AG09319 (cell line): ENCODE results near the gene STPG2.

Experiments
- DNase-seq: peaks from one replicate; pipeline ENCODE4 v3.0.0-alpha.2; 2010; ENCODE audit warnings: low read depth; ENCODE audit errors: extremely low read depth
- TF ChIP-seq, protein P1 (sequence below): IDR thresholded peaks from 2 replicates; pipeline ENCODE4 v1.5.1; 2011; ENCODE audit warnings: low read depth, mild to moderate bottlenecking, inconsistent platforms, low read length, moderate library complexity

The STPG2 gene

DNA sequence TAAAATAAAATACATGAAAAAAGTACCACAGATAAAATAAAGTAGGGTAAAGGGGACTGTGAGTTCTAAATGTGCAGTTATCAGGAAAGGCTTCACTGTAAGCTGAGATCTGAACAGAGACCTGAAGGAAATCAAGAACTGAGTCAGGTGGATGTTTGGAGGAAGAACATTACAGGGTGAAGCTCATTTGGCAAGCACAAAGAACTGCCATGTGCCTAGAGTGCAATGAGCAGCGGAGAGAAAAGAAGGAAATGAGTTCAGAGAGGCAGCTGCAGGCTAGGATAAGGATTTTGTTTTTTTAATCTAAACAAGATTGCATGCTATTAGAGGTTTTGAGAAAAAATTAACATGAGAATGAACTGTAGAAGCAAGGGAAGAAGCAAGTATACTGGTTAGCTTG, 373.1 kb downstream of the STPG2 start:
- TF ChIP-seq, protein P1, sequence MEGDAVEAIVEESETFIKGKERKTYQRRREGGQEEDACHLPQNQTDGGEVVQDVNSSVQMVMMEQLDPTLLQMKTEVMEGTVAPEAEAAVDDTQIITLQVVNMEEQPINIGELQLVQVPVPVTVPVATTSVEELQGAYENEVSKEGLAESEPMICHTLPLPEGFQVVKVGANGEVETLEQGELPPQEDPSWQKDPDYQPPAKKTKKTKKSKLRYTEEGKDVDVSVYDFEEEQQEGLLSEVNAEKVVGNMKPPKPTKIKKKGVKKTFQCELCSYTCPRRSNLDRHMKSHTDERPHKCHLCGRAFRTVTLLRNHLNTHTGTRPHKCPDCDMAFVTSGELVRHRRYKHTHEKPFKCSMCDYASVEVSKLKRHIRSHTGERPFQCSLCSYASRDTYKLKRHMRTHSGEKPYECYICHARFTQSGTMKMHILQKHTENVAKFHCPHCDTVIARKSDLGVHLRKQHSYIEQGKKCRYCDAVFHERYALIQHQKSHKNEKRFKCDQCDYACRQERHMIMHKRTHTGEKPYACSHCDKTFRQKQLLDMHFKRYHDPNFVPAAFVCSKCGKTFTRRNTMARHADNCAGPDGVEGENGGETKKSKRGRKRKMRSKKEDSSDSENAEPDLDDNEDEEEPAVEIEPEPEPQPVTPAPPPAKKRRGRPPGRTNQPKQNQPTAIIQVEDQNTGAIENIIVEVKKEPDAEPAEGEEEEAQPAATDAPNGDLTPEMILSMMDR: no peak
- DNase-seq: no peak

DNA sequence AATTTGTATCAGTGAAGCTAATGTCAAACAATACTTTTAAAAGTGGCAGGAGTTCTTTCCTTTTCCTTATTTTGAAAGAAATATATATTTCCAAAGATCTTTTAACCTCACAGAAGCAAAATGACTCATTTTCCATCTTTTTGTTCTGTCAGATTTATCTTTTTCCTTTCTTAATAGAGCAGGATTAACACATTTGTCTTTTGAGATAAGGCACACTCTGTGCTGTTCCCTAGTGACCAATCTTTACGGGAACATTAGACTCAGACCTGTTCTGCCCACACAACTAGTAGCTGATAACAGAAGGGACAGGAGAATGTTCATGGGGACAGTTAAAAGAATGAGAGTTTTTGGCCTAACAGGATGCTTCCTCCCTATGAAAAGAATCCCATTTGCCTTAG, 381.2 kb downstream of the STPG2 start:
- DNase-seq: no peak
- TF ChIP-seq, protein P1: no peak

DNA sequence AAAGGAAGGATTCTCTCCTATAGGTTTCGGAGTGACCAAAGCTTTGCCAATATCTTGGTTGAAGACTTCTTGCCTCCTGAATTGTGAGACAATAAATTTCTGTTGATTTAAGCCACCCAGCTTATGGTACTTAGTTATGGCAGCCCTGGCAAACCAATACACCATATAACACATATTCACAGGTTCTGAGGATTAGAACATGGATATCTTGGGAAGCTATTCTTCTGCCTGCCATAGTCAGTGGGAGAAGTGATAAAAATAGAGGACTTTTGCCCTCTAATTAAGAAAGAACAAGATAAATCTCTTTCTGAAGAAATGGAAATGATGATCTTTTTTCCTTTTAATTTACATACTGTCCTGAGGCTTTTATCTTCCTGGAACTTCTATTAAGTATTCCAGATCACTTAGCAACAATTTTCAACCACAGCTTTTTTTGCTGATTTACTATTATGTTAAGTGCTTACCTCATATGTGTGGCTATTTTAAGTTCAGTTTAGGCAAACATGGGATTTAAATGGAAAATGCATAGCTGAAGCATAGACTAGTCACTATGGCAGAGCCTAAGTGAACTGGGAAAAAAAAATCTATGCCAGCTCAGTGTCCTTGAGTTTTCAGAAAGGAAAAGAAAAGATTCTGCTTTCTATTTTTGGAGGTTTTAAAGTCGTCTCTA, 381.7 kb downstream of the STPG2 start:
- DNase-seq: no peak
- TF ChIP-seq, protein P1: no peak

DNA sequence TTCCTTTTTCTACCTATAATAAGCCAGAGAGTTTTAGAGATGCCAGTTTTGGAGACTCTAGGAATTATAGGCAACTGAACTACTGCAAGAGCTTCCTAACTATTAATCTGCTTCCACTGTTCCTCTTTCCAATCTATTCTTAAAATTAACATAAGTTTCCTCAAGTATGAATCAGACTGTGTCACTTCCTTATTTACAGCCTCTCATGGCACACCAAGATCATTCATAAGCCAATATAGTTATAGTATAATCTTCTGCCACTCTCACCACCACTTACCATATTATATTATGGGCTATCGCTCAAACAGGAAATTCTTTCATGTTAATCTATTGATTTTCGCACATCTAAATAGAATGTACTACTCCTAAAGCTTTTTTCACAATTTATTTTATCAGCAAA, 383.5 kb downstream of the STPG2 start:
- TF ChIP-seq, protein P1: no peak
- no peak for DNase-seq

DNA sequence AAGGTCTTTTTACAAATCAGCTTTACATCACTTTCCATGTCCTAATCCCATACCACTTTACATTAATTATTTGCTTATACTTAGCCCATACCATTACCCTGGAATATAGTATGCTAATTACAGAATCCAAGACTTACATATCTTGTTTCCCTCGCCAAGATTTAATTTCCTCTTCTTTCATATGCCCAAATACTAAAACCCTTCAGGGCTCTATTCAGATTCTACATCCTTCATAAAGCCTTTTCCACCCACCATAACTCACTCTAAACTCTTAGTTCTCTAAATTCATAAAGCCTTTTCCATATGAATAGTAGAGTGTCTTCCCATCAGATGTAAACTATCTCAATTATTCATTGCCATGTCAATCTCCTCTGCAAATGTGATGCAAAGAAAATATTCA, 390.7 kb downstream of the STPG2 start:
- TF ChIP-seq, protein P1: no peak
- no peak for DNase-seq

DNA sequence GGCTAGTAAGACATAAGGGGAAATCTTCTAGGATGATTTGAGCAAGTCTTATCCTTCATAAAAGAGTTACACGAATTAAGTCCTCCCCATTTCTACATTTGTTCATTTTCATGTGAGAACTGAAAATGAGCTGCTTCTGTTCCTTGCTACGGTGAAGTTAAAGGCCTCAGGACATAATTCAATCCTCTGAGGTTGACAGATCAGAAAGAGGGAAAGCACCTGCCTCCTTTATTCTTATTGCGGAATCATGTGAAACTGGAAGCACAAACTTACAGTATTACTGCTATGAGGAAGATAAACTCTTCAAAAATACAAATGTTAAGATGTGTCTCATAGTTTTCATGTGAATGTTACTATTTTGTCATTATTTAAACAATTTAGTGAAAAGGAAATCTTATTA, 395.3 kb downstream of the STPG2 start:
- TF ChIP-seq, protein P1: no peak
- no peak for DNase-seq

DNA sequence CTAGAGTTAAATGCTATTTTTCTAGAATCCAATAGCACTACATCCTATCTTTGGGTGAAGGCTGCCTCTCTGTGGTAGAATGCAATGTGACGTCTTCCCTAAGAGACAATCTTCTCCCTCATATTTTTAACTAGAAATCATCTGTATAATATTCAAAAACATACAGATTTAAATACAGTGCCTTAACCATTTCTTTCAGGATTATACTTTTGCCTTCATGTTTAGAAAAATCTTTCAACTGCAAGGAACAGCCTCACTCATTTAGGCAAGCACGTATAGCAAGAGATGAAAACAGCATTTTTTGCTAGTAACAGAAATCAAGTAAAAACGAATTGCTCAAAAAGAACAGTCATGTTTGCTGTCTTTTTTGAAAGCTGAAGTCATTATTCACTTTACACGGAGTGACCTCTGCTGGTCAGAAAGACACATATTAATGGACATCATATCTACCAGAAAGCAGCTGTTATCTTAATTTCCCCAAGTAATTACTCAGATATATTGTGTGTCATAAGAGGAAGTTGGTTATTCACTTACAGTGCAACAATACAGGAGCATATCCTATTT, 422.3 kb downstream of the STPG2 start:
- TF ChIP-seq, protein P1: no peak
- DNase-seq: no peak
